GM06990 (cell line): ENCODE data around the gene SEMA6A.

Source experiments
- DNase-seq: peaks from one replicate; pipeline ENCODE4 v3.0.0-alpha.2; 2011; ENCODE audit not compliant: insufficient read length; ENCODE audit errors: extremely low read depth
- H3K27me3 ChIP-seq: replicated peaks from 2 replicates; pipeline ENCODE4 v1.6.0; 2011; ENCODE audit warnings: low read length; ENCODE audit not compliant: control insufficient read depth, insufficient read depth
- H3K36me3 ChIP-seq: 2 replicates; pipeline ENCODE4 v1.5.1; 2011; ENCODE audit warnings: low read length; ENCODE audit not compliant: control insufficient read depth, insufficient read depth
- H3K4me3 ChIP-seq: replicated peaks from 2 replicates; pipeline ENCODE4 v1.5.1; 2011; ENCODE audit warnings: low read depth, mild to moderate bottlenecking, control low read depth, low read length
- CTCF ChIP-seq: IDR thresholded peaks from 2 replicates; pipeline ENCODE4 v1.5.1; 2011; ENCODE audit warnings: low read length, control low read depth, mild to moderate bottlenecking, inconsistent platforms; ENCODE audit not compliant: insufficient read depth, poor library complexity, severe bottlenecking

SEMA6A gene

GRCh38 chr5:116479776-116480675 lies 94.6 kb downstream of the SEMA6A start:
- no peaks in the 10 kb centered on the region; the same call in 1 of the 2 replicates for H3K27me3 ChIP-seq
- DNase-seq: no peak
- TF ChIP-seq CTCF: no peak
- no peak overlapping the region for H3K4me3 ChIP-seq
- no peaks in the 10 kb centered on the region for H3K36me3 ChIP-seq

- Histone ChIP-seq H3K27me3 (no peaks in the 10 kb centered on the region; the same call in 1 of the 2 replicates), H3K4me3 (no peak overlapping the region), H3K36me3 (no peaks in the 10 kb centered on the region)
- DNase-seq: no peak
- TF ChIP-seq CTCF: no peak
These were observed 96.1 kb downstream of the SEMA6A start for GRCh38 chr5:116478491-116478890.

GRCh38 chr5:116476897-116477537 lies 97.6 kb downstream of the SEMA6A start:
- no peak for TF ChIP-seq CTCF
- Histone ChIP-seq H3K36me3 (no peaks in the 10 kb centered on the region), H3K27me3 (no peaks in the 10 kb centered on the region; the same call in 1 of the 2 replicates), H3K4me3 (no peak overlapping the region)
- no peak for DNase-seq

GRCh38 chr5:116475338-116475737 lies 99.3 kb downstream of the SEMA6A start:
- peak; percentile 39 for DNase-seq
- TF ChIP-seq CTCF: no peak
- no peak overlapping the region for H3K4me3 ChIP-seq
- H3K27me3 ChIP-seq: no peaks in the 10 kb centered on the region
- H3K36me3 ChIP-seq: no peaks in the 10 kb centered on the region

- no peak for TF ChIP-seq CTCF
- Histone ChIP-seq H3K27me3 (no peaks in the 10 kb centered on the region), H3K36me3 (no peaks in the 10 kb centered on the region), H3K4me3 (no peak overlapping the region)
- no peak for DNase-seq
These were observed 100.9 kb downstream of the SEMA6A start for GRCh38 chr5:116473706-116474105.
